H9 (cell line): Measurements from ENCODE around the gene MTCL1. TPM values are rescaled to one million over a fixed set of nuclear protein-coding genes. Genes with fewer than 3 reads are reported as not detected.

Experiments
- DNase-seq: peaks from one replicate; pipeline ENCODE4 v3.0.0-alpha.2; 2017
- H2AFZ ChIP-seq: one replicate; pipeline ENCODE4 v1.6.1; 2013; ENCODE audit warnings: mild to moderate bottlenecking, low read length, control low read depth, moderate library complexity
- H2AK5ac ChIP-seq: 2 replicates; pipeline ENCODE4 v1.6.1; 2013; ENCODE audit warnings: low read length, control low read depth, mixed read lengths; ENCODE audit not compliant: insufficient read length
- H2BK120ac ChIP-seq: one replicate; pipeline ENCODE4 v1.6.1; 2013; ENCODE audit warnings: low read depth, mild to moderate bottlenecking, low read length, control low read depth, inconsistent platforms; ENCODE audit not compliant: poor library complexity, severe bottlenecking
- H2BK12ac ChIP-seq: 2 replicates; pipeline ENCODE4 v1.6.1; 2013; ENCODE audit warnings: low read length, control low read depth, mixed read lengths, low read depth; ENCODE audit not compliant: insufficient read length
- H2BK15ac ChIP-seq: 2 replicates; pipeline ENCODE4 v1.6.1; 2013; ENCODE audit warnings: low read depth, low read length, control low read depth
- H2BK20ac ChIP-seq: one replicate; pipeline ENCODE4 v1.6.1; 2013; ENCODE audit warnings: low read depth, mild to moderate bottlenecking, low read length, control low read depth, inconsistent platforms; ENCODE audit not compliant: poor library complexity, severe bottlenecking
- H2BK5ac ChIP-seq: 2 replicates; pipeline ENCODE4 v1.6.1; 2013; ENCODE audit warnings: low read length, control low read depth, mixed read lengths; ENCODE audit not compliant: insufficient read length
- H3K14ac ChIP-seq: 2 replicates; pipeline ENCODE4 v1.6.1; 2013; ENCODE audit warnings: low read length, control low read depth; ENCODE audit not compliant: insufficient read depth
- H3K18ac ChIP-seq: 2 replicates; pipeline ENCODE4 v1.6.1; 2013; ENCODE audit warnings: low read depth, mild to moderate bottlenecking, mixed read lengths, low read length, control low read depth; ENCODE audit not compliant: insufficient read length
- H3K23ac ChIP-seq: 2 replicates; pipeline ENCODE4 v1.6.1; 2013; ENCODE audit warnings: low read length, control low read depth, mixed read lengths, low read depth; ENCODE audit not compliant: insufficient read length
- H3K23me2 ChIP-seq: 2 replicates; pipeline ENCODE4 v1.6.1; 2013; ENCODE audit warnings: low read depth, mild to moderate bottlenecking, mixed read lengths, low read length, control low read depth; ENCODE audit not compliant: insufficient read length, poor library complexity, severe bottlenecking
- H3K27ac ChIP-seq: 2 replicates; pipeline ENCODE4 v1.5.1; 2013; ENCODE audit warnings: low read length, control low read depth, mixed read lengths, low read depth; ENCODE audit not compliant: insufficient read length
- H3K27me3 ChIP-seq: 2 replicates; pipeline ENCODE4 v1.6.1; 2013; ENCODE audit warnings: low read length, control low read depth, inconsistent platforms; ENCODE audit not compliant: insufficient read depth
- H3K4ac ChIP-seq: 2 replicates; pipeline ENCODE4 v1.6.1; 2013; ENCODE audit warnings: low read depth, mild to moderate bottlenecking, control low read depth, inconsistent platforms, low read length, moderate library complexity
- H3K4me1 ChIP-seq: 2 replicates; pipeline ENCODE4 v1.6.1; 2013; ENCODE audit warnings: low read length, control low read depth, inconsistent platforms; ENCODE audit not compliant: insufficient read depth
- H3K4me2 ChIP-seq: 2 replicates; pipeline ENCODE4 v1.6.1; 2013; ENCODE audit warnings: low read length, control low read depth, mixed read lengths; ENCODE audit not compliant: insufficient read length, insufficient read depth
- H3K56ac ChIP-seq: 2 replicates; pipeline ENCODE4 v1.6.1; 2013; ENCODE audit warnings: low read depth, mild to moderate bottlenecking, mixed read lengths, low read length, control low read depth; ENCODE audit not compliant: insufficient read length
- H3K79me1 ChIP-seq: 2 replicates; pipeline ENCODE4 v1.6.1; 2013; ENCODE audit warnings: low read depth, mild to moderate bottlenecking, moderate library complexity, low read length, control low read depth, inconsistent platforms; ENCODE audit not compliant: insufficient read depth, poor library complexity, severe bottlenecking
- H3K79me2 ChIP-seq: 2 replicates; pipeline ENCODE4 v1.6.1; 2013; ENCODE audit warnings: low read length, control low read depth, inconsistent platforms; ENCODE audit not compliant: insufficient read depth
- H3K9ac ChIP-seq: 2 replicates; pipeline ENCODE4 v1.6.1; 2013; ENCODE audit warnings: low read length, control low read depth, mixed read lengths; ENCODE audit not compliant: insufficient read length; ENCODE audit errors: extremely low read depth
- H3K9me3 ChIP-seq: one replicate; pipeline ENCODE4 v1.6.1; 2013; ENCODE audit warnings: low read depth, low read length, inconsistent platforms; ENCODE audit not compliant: control insufficient read depth
- H3T11ph ChIP-seq: one replicate; pipeline ENCODE4 v1.6.1; 2013; ENCODE audit warnings: mild to moderate bottlenecking, low read length, control low read depth, inconsistent platforms
- H4K20me1 ChIP-seq: one replicate; pipeline ENCODE4 v1.6.1; 2013; ENCODE audit not compliant: control insufficient read depth, insufficient read length, insufficient read depth
- H4K5ac ChIP-seq: 2 replicates; pipeline ENCODE4 v1.6.1; 2013; ENCODE audit warnings: low read depth, mild to moderate bottlenecking, mixed read lengths, low read length, control low read depth; ENCODE audit not compliant: insufficient read length
- H4K8ac ChIP-seq: replicated peaks from 2 replicates; pipeline ENCODE4 v1.6.1; 2013; ENCODE audit warnings: low read length, control low read depth, mixed read lengths, low read depth; ENCODE audit not compliant: insufficient read length
- H4K91ac ChIP-seq: 2 replicates; pipeline ENCODE4 v1.6.1; 2013; ENCODE audit warnings: low read depth, mild to moderate bottlenecking, moderate library complexity, mixed read lengths, low read length, control low read depth; ENCODE audit not compliant: insufficient read length
- H3K27ac Mint-ChIP-seq, 3 experiments: 2 replicates in 2 of 3; 3 replicates in 1 of 3; pipeline ENCODE4 v1.8.0; 2020 to 2021; ENCODE audit warnings: mixed read lengths in 3 of 3, mild to moderate bottlenecking in 1 of 3, moderate library complexity in 1 of 3
- H3K27me3 Mint-ChIP-seq: 2 replicates; pipeline ENCODE4 v1.8.0; 2021; ENCODE audit warnings: low read depth, mild to moderate bottlenecking, moderate library complexity, mixed read lengths
- H3K36me3 Mint-ChIP-seq, 3 experiments: 2 replicates in 2 of 3; 3 replicates in 1 of 3; pipeline ENCODE4 v1.8.0; 2020 to 2021; ENCODE audit warnings: low read depth in 3 of 3, mixed read lengths in 3 of 3; ENCODE audit not compliant: insufficient read depth in 1 of 3
- H3K4me1 Mint-ChIP-seq, 2 experiments: 2 replicates each; pipeline ENCODE4 v1.8.0; 2020; ENCODE audit warnings: mixed read lengths in 2 of 2
- H3K4me3 Mint-ChIP-seq, 2 experiments: 2 replicates in 1 of 2; 3 replicates in 1 of 2; pipeline ENCODE4 v1.8.0; 2020 to 2021; ENCODE audit warnings: mild to moderate bottlenecking in 2 of 2, mixed read lengths in 2 of 2, moderate library complexity in 1 of 2
- H3K9me3 Mint-ChIP-seq, 2 experiments: 2 replicates in 1 of 2; 3 replicates in 1 of 2; pipeline ENCODE4 v1.8.0; 2020; ENCODE audit warnings: mild to moderate bottlenecking in 2 of 2, mixed read lengths in 2 of 2, moderate library complexity in 1 of 2
- CTCF ChIP-seq: fragments of 200-600 bp; sonication (generic); conservative IDR thresholded peaks from 3 replicates; pipeline ENCODE4 v1.8.0; 2021; ENCODE audit warnings: antibody characterized with exemption, mild to moderate bottlenecking
- WGBS: extraction: QIAGEN DNeasy Blood & Tissue Kit; methylation state at CpG from one replicate; pipeline ENCODE4 v1.1.7; 2013; ENCODE audit warnings: missing lambda C conversion rate, low lambda C conversion rate, mixed read lengths; ENCODE audit not compliant: insufficient read length; ENCODE audit errors: extremely low coverage; 5-methylcytosine and 5-hydroxymethylcytosine counted together
- total RNA-seq: library from RNA; stranded (reverse); gene quantifications from 2 replicates; pipeline ENCODE4 v1.2.1, GENCODE V29; 2021

Gene MTCL1
- total RNA-seq, 1 experiment from 2014 or later, result 50.7 TPM

GRCh38 chr18:8791171-8791651 is 85.9 kb downstream of the MTCL1 start:
- no peak overlapping the region for H3K27ac ChIP-seq
- H3K56ac ChIP-seq, result no peak overlapping the region
- no peak overlapping the region for H2AFZ ChIP-seq
- H3K79me1 ChIP-seq, result no peaks in the 10 kb centered on the region
- H3K36me3 Mint-ChIP-seq, result peaks cover 10 to 31% (median 28%) of the 10 kb centered on the region in 3 experiments; a peak in 6 of 7 replicates
- no peak overlapping the region for H3T11ph ChIP-seq
- no peaks in the 10 kb centered on the region for H3K23me2 ChIP-seq
- H3K9me3 ChIP-seq, result no peaks in the 10 kb centered on the region
- H2BK5ac ChIP-seq, result no peak overlapping the region
- no peak for TF ChIP-seq CTCF
- H2AK5ac ChIP-seq, result no peak overlapping the region
- no peak overlapping the region for H4K8ac ChIP-seq
- no peak for DNase-seq
- no peak overlapping the region for H3K14ac ChIP-seq
- H2BK15ac ChIP-seq, result no peak overlapping the region
- H3K4me1 ChIP-seq, result peaks cover 22% of the 10 kb centered on the region; the same call in 1 of the 2 replicates
- H2BK12ac ChIP-seq, result no peak overlapping the region
- no peak overlapping the region for H3K4me2 ChIP-seq
- H4K91ac ChIP-seq, result no peak overlapping the region
- H3K4me1 Mint-ChIP-seq, result peaks cover 53 to 61% of the 10 kb centered on the region in 2 experiments
- H3K18ac ChIP-seq, result no peak overlapping the region
- no peak overlapping the region for H2BK20ac ChIP-seq
- peak overlapping the region in 2 of 3 experiments; percentile 87 to 91; a peak in 4 of 7 replicates for H3K27ac Mint-ChIP-seq
- H3K79me2 ChIP-seq, result no peaks in the 10 kb centered on the region
- H3K9ac ChIP-seq, result no peak overlapping the region
- no peak overlapping the region for H2BK120ac ChIP-seq
- no peak overlapping the region for H3K4ac ChIP-seq
- no CpG with 5 or more reads among the region's 4 CpGs for WGBS
- H3K23ac ChIP-seq, result no peak overlapping the region
- no peaks in the 10 kb centered on the region for H3K27me3 Mint-ChIP-seq
- no peak overlapping the region for H3K4me3 Mint-ChIP-seq
- H4K5ac ChIP-seq, result no peak overlapping the region
- H3K27me3 ChIP-seq, result no peaks in the 10 kb centered on the region
- H3K9me3 Mint-ChIP-seq, result no peaks in the 10 kb centered on the region
- H4K20me1 ChIP-seq, result no peaks in the 10 kb centered on the region
